ENCODE measurements around the gene NAXE. TPM values are rescaled to one million over a fixed set of nuclear protein-coding genes. Genes with fewer than 3 reads are reported as not detected.

The NAXE gene
- polyA plus RNA-seq, 1 experiment, result 63.3 TPM

DNA sequence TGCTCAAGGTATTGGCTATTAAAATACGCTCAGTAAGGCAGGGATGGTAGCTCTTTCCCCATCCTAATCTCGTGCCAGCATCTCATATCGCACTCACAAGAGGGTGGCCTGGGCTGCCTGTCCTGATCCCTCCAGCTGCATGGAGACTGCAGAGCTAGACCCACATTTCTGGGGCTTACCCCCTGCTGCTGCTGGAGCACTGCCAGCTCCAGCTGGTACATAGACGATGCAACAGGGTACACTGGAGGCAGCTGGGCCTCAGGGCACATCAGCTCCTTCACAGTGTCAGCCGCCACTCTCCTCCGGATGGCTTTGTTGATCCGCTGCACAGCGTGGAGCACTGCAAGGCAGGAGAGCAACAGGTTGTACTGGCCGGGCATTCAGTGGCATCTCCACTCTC is 35.2 kb upstream of the NAXE start:
- TF ChIP-seq, protein P1, sequence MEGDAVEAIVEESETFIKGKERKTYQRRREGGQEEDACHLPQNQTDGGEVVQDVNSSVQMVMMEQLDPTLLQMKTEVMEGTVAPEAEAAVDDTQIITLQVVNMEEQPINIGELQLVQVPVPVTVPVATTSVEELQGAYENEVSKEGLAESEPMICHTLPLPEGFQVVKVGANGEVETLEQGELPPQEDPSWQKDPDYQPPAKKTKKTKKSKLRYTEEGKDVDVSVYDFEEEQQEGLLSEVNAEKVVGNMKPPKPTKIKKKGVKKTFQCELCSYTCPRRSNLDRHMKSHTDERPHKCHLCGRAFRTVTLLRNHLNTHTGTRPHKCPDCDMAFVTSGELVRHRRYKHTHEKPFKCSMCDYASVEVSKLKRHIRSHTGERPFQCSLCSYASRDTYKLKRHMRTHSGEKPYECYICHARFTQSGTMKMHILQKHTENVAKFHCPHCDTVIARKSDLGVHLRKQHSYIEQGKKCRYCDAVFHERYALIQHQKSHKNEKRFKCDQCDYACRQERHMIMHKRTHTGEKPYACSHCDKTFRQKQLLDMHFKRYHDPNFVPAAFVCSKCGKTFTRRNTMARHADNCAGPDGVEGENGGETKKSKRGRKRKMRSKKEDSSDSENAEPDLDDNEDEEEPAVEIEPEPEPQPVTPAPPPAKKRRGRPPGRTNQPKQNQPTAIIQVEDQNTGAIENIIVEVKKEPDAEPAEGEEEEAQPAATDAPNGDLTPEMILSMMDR (IDR thresholded peaks at IDR 0.05; ENCODE audit: insufficient read depth, low read depth, low read length), result no peak
- no peak overlapping the region for H3K4me3 ChIP-seq (ENCODE audit: low read depth, low read length)
- ChIA-PET POLR2A (no interaction called here), CTCF (no interaction called here)
- no peaks in the 10 kb centered on the region for H3K27me3 ChIP-seq (ENCODE audit: control insufficient read depth, insufficient read depth, low read length)
- DNase-seq (ENCODE audit: low read depth), result no peak
- H3K36me3 ChIP-seq (ENCODE audit: control insufficient read depth, insufficient read depth, low read length), result peaks cover 4% of the 10 kb centered on the region

DNA sequence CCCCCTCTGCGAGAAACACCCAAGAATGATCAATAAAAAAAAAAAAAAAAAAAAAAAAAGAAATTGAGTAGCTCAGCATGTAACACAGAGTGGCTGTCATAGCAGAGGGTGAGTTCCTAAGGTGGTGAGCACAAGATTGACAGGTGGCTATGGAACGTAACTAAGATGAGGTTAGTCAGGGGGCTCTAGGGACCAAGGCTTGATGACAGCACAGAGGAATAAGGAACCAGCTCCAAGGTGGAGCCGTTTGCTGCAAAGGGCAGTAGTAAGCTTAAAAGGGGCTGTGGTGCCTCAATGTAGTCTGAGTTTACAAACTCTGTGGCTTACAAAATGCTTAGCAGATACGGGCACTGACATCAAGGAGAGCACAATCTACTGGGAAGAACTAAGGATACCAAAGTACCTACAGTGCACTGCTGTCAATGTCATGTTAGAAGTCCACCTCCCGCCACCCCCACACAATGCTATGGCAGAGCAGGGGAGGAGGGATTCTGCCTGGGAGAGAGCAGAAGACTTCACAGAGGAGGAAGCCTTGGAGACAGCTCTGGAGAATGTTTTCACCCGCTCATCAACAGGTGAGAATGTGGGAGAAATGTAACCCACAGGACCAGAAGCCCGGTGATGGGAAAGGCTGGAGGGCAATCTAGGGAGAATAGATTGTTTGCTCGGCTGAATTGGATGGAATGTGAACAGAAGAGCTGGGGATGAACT is 32.3 kb upstream of the NAXE start:
- no peak for DNase-seq (ENCODE audit: low read depth)
- POLR2A ChIA-PET, result no interaction called here
- Histone ChIP-seq H3K4me3 (ENCODE audit: low read depth, low read length) (no peak overlapping the region), H3K36me3 (ENCODE audit: control insufficient read depth, insufficient read depth, low read length) (peaks cover 10% of the 10 kb centered on the region), H3K27me3 (ENCODE audit: control insufficient read depth, insufficient read depth, low read length) (no peaks in the 10 kb centered on the region)
- TF ChIP-seq, protein P1 (IDR thresholded peaks at IDR 0.05; ENCODE audit: insufficient read depth, low read depth, low read length), result no peak
- CTCF ChIA-PET, result interaction anchor here (0.6 to 1.0 kb wide), 2 partner anchors 27 to 33 kb away, joined by 3 read pairs; partner anchors contain the start of gene NAXE

DNA sequence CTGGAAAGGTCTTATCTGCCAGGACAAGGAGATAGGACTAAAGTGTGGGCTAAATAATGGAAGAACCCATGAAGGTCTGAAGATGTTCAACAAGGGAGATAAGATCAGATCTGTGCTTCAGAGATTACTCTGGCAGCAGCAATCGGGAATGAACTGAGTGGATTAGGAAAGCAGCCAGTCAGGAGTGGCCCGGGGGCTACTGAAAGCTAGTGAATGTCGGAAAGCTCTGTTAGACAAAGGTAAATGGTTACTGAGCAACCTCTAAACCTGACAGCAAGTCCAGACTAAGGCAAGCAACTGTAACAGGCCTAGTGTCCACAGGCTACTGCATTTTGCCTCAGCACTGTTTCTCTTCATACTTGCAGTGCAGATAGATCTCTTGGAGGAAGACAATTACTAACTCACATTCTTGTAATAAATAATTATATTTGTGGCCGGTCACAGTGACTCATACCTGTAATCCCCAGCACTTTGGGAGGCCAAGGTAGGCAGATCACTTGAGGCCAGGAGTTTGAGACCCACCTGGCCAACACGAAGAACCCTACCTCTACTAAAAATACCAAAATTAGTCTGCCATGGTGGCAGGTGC is 31.7 kb upstream of the NAXE start:
- ChIA-PET CTCF (interaction anchor here (0.6 to 1.0 kb wide), 2 partner anchors 27 to 32 kb away, joined by 3 read pairs; partner anchors contain the start of gene NAXE), POLR2A (no interaction called here)
- TF ChIP-seq, protein P1 (IDR thresholded peaks at IDR 0.05; ENCODE audit: insufficient read depth, low read depth, low read length), result no peak
- Histone ChIP-seq H3K27me3 (ENCODE audit: control insufficient read depth, insufficient read depth, low read length) (no peaks in the 10 kb centered on the region), H3K36me3 (ENCODE audit: control insufficient read depth, insufficient read depth, low read length) (peaks cover 10% of the 10 kb centered on the region), H3K4me3 (ENCODE audit: low read depth, low read length) (no peak overlapping the region)
- no peak for DNase-seq (ENCODE audit: low read depth)

DNA sequence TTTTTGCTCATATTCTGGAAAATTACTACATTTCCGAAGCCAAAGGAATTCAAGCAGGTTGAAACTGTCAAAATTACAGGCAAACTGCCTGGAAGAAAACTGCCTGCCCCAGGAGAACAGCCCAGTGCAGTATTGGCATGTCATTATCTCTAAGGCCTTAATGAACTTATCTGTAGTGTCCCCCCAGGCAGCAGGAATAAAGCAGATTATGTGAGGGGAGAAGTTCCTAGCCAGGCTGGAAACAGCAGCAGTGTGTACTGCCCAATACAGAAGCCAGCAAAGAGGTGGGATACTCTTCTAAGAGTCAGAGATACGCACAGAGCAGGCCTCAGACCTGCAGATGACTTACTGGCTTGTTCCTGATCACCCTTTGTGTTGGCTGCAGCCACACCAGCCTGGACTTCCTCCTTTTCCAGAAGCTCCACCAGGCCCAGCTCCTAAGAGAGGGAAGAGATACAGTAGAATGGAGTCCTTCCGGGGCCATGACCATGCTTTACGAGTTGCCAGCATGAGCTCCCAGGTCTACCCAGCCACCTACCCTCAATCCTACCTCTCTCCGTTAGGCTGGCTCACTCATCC is 30.9 kb upstream of the NAXE start:
- ChIA-PET POLR2A (no interaction called here), CTCF (no interaction called here)
- no peaks in the 10 kb centered on the region for H3K27me3 ChIP-seq (ENCODE audit: control insufficient read depth, insufficient read depth, low read length)
- DNase-seq (ENCODE audit: low read depth), result no peak
- H3K36me3 ChIP-seq (ENCODE audit: control insufficient read depth, insufficient read depth, low read length), result peaks cover 10% of the 10 kb centered on the region
- TF ChIP-seq, protein P1 (IDR thresholded peaks at IDR 0.05; ENCODE audit: insufficient read depth, low read depth, low read length), result no peak
- no peak overlapping the region for H3K4me3 ChIP-seq (ENCODE audit: low read depth, low read length)

DNA sequence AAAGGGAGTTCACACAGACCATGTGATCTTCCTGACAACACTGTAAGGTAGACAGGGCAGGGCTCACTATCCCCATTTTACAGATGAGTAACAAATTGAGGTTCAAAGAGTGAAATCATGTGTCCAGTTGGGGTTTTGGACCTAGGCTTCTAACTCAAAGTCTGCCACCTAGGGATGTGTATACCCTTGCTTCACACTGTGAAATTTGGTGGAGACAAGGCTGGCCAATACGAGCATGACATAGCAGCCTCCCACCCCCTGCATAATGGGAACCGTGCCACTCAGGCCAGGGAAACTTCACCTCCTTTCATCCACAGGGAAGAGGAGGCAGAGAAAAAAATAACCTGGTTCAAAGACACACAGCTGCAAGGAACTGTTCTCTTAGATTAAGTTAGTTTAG is 26.1 kb upstream of the NAXE start:
- ChIA-PET POLR2A (no interaction called here), CTCF (interaction anchor here (1.5 kb wide), 1 partner anchor 42 kb away, joined by 3 read pairs; no protein-coding TSS in a partner anchor)
- DNase-seq (ENCODE audit: low read depth), result no peak
- Histone ChIP-seq H3K4me3 (ENCODE audit: low read depth, low read length) (no peak overlapping the region), H3K27me3 (ENCODE audit: control insufficient read depth, insufficient read depth, low read length) (no peaks in the 10 kb centered on the region), H3K36me3 (ENCODE audit: control insufficient read depth, insufficient read depth, low read length) (peaks cover 7% of the 10 kb centered on the region)
- TF ChIP-seq, protein P1 (IDR thresholded peaks at IDR 0.05; ENCODE audit: insufficient read depth, low read depth, low read length), result no peak
